ENCODE results near the gene HNRNPCL1. TPM values are rescaled to one million over a fixed set of nuclear protein-coding genes. Genes with fewer than 3 reads are reported as not detected.
"Not testable (repeated sequence)": the region's sequence is repeated elsewhere in the genome, so short reads cannot be mapped to it uniquely, and the experiment has no call there.

Gene HNRNPCL1
- not detected in 2 replicates for total RNA-seq (2014; rRNA removed)
- polyA plus RNA-seq (2012), result 0.11 TPM

DNA sequence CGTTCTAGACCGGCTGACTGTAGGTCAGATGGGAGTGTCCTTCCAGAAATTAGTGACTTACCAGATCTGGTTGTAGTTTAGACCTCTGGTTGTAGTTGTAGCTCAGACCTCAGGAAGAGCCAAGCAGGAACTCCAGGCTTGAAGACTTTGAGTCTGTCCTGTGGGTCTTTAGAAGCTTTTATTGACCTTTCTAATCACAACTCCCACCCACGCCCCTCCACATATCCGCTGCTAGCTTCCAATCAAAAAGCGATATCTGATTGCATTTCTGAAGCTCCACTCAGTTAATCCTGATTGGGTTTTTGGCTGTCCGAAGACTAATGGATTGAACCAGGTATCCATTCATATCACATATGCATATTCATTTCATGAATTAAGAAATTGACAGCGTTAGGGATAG lies at the start of gene HNRNPCL1:
Gene HNRNPCL1, minus strand, starts transcription at position 101 of the 400 bp plus-strand sequence. CDS start 431 bp downstream, outside the sequence.
- DNase-seq (ENCODE audit: low read depth), result not testable (repeated sequence)

DNA sequence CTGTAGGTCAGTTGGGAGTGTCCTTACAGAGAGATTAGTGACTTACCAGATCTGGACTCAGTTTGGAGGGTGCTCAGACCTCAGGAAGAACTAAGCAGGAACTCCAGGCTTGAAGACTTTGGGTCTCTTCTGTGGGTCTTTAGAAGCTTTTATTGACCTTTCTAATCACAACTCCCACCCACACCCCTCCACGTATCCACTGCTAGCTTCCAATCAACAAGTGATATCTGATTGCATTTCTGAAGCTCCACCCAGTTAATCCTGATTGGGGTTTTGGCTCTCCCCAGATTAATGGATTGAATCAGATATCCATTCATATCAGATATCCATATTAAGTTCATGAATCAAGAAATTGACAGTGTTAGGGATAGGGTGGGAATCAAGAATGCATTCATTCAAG lies 49.6 kb upstream of the HNRNPCL1 start, which contains the start of gene PRAMEF10:
Gene PRAMEF10, minus strand, starts transcription at position 101 of the 400 bp plus-strand sequence. CDS start 2,423 bp downstream, outside the sequence.
- DNase-seq (ENCODE audit: low read depth), result not testable (repeated sequence)

DNA sequence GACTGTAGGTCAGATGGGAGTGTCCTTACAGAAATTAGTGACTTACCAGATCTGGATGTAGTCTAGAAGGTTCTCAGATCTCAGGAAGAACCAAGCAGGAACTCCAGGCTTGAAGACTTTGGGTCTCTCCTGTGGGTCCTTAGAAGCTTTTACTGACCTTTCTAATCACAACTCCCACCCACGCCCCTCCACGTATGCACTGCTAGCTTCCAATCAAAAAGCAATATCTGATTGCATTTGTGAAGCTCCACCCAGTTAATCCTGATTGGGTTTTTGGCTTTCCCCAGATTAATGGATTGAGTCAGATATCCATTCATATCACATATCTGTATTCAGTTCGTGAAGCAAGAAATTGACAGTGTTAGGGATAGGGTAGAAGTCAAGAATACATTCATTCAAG lies 37.6 kb upstream of the HNRNPCL1 start, which contains the start of gene PRAMEF4:
Gene PRAMEF4, minus strand, starts transcription at position 101 of the 400 bp plus-strand sequence. CDS start 2,807 bp downstream, outside the sequence.
- DNase-seq (ENCODE audit: low read depth), result not testable (repeated sequence)

DNA sequence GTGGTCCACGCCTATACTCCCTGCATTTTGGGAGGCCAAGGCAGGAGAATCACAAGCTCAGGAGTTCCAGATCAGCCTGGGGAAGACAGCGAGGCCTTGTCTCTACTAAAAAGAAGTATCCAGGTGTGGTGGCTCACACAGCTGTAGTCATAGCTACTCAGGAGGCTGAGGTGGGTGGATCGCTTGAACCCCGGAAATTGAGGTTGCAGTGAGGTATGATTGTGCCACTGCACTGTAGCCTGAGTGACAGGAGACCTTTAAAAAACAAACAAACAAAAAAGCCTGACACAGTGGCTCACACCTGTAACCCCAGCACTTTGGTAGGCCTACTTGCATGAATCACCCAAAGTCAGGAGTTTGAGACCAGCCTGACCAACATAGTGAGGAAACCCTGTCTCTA lies 29.9 kb upstream of the HNRNPCL1 start:
- not testable (repeated sequence) for DNase-seq (ENCODE audit: low read depth)

DNA sequence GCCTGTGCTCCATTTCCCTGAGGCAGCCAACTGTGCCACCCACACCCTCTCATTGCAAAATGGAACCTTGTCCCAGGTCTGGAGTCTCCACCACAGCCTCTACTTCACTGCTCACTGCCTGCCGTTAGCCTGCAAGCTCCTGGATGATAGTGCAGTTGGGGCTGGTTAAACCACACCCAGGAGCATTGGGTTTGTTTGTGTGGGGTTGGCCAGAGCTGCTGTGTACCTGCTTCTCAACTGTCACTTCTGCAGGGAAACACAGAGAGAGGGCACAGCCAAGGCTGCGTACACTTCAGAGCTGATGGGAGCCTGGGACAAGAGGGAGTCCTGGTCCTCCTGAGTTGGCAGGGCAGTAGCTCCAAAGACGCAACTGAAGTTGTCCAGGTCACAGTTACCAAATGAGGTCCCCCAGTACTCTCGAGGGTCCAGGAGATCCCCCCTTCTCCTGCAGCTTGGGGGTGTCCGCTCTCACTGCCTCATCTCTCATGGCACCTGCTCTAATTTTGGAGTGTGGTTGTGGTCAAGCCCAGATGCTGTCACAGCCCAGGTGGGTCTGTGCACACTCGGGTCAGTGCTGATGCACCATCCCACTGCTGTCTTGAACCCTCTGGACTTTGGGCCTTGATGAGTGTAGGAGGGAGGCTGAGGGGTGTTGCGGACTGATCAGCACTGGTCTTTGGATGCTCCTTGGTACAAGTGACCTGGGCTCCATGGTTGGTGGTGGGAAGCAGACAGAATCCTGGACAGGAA lies 14.8 kb upstream of the HNRNPCL1 start:
- not testable (repeated sequence) for DNase-seq (ENCODE audit: low read depth)

DNA sequence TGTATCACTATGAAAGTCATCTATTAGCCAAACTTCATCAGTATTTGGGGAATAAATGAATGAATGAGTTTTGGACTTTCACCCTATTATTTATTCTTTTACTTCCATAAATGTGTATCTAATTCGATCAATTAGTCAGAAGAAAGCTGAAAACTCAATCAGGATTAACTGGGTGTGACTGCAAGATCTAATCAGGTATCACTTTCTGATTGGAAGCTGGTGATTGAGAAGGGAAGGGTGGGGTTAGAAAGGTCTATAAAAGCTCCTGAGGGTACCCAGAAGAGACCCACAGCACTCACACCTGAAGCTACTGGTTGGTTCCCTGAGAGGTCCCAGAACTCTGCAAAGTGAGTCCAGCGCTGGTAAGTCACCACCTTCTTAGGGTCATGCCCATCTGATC lies 8.3 kb upstream of the HNRNPCL1 start, which contains the start of gene PRAMEF2:
Gene PRAMEF2, plus strand, starts transcription at position 301 of the 400 bp plus-strand sequence. CDS start 1,924 bp downstream, outside the sequence.
- DNase-seq (ENCODE audit: low read depth), result not testable (repeated sequence)

DNA sequence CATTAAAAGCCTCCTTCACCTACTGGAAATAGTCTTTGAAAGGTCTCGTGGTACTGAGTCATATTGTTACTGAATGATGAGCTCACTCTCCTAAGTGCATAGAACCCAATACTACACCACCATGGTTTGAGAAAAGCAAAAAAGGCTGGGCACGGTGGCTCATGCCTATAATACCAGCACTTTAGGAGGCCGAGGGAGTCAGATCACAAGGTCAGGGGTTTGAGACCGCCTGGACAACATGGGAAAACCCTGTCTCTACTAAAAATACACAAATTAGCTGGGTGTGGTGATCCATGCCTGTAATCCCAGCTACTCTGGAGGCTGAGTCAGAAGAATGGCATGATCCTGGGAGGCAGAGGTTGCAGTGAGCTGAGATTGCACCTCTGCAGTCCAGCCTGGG lies 3.3 kb upstream of the HNRNPCL1 start:
- DNase-seq (ENCODE audit: low read depth), result no peak

DNA sequence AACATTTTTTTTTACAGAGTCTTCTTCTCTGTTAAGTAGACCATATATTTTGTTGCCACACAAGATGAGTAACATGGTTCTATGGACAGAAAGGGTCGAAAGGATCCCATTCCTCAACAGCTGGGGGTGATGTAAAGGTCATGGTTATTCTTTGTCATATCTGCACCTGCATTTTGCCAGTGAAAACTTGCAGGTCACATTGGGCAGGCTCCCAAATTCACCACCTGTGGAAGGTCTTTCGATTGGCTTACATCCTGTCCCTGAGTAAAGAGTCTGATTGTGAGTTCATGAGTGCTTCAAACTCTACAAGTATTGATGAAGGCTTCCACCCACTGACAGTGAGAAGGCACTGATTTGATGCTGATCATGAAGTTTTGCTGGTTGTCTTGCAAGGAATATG lies 15.3 kb downstream of the HNRNPCL1 start:
- DNase-seq (ENCODE audit: low read depth), result not testable (repeated sequence)

DNA sequence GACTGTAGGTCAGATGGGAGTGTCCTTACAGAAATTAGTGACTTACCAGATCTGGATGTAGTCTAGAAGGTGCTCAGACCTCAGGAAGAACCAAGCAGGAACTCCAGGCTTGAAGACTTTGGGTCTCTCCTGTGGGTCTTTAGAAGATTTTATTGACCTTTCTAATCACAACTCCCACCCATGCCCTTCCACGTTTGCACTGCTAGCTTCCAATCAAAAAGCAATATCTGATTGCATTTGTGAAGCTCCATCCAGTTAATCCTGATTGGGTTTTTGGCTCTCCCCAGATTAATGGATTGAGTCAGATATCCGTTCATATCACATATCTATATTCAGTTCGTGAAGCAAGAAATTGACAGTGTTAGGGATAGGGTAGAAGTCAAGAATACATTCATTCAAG lies 17.2 kb downstream of the HNRNPCL1 start, which contains the start of gene PRAMEF11:
Gene PRAMEF11, minus strand, starts transcription at position 101 of the 400 bp plus-strand sequence. CDS start 2,621 bp downstream, outside the sequence.
- not testable (repeated sequence) for DNase-seq (ENCODE audit: low read depth)

DNA sequence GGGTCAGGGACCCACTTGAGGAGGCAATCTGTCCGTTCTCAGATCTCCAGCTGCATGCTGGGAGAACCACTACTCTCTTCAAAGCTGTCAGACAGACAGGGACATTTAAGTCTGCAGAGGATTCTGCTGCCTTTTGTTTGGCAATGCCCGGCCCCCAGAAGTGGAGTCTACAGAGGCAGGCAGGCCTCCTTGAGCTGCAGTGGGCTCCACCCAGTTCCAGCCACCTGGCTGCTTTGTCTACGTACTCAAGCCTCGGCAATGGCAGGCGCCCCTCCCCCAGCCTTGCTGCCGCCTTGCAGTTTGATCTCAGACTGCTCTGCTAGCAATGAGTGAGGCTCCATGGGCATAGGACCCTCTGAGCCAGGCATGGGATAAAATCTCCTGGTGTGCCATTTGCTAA lies 29.5 kb downstream of the HNRNPCL1 start:
- not testable (repeated sequence) for DNase-seq (ENCODE audit: low read depth)

DNA sequence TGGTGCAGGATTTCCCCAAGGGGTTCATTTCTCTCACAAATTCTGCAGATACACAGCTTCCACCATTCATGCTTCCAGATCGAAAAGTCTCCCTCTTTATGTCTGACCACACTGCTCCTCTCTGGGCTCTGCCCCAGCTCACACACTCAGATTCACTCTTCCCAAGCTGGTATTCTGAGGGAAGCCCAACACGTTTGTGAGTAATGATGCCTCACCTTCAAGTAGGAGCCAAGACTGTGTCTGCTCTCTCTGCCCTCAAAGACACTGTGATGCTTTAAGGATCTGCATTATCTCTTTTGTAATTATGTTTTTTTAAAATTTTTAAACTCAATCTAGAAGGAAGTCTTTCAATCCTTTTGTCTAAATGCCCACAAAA lies 37.1 kb downstream of the HNRNPCL1 start:
- DNase-seq (ENCODE audit: low read depth), result no peak

DNA sequence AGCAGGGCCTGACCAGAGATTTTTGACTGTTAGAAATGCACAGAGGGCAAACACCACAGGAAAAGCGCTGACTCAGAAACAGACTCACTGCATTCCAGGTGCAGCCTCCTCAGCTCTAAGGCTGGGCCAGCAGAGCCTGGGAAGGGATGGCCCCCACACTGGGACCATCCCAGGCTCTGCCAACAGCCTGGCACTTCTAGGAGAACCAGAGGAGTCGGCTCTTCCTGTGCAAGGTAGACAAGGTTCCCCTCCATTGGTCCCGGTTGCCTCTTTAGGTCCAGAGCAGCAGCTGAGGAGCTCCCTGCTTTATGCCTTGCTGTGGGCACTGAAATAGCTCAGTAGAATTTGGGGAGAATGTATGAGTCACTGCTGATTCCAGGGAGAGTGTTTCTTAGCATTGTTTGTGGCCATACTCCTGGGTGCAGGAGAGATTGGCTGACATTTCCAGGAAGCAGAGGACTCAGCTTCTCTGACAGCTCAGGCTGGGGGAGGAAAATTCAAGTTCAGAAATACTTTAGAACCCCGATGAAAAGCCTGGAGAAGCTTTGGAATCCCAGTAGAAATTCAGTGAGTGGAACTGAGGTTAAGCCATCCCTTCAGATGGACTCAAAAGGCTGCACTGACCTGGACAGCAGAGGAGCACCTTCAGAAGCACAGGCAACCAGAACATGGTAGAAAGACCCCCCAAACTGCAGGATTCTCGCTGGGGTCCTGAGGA lies 37.7 kb downstream of the HNRNPCL1 start:
- no peak for DNase-seq (ENCODE audit: low read depth)

DNA sequence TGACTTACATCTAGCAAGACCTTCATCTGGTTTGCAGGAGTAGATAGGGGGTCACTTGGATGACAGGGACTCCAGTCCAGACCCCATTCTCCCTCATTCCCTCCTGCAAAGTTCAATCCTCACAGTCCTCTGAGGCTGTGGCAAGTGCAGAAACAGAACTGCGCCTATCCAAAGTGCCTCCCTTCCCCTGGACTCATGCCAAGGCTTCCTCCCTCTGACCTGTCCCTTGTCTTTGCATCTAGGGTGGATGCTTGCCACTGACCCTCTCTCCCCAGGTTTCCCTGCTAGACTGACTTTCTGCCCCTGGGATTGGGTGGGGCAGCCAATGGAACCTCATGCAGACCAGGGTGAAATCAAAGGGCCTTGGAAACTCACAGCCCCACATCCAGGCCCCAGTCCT lies 38.6 kb downstream of the HNRNPCL1 start:
- no peak for DNase-seq (ENCODE audit: low read depth)

DNA sequence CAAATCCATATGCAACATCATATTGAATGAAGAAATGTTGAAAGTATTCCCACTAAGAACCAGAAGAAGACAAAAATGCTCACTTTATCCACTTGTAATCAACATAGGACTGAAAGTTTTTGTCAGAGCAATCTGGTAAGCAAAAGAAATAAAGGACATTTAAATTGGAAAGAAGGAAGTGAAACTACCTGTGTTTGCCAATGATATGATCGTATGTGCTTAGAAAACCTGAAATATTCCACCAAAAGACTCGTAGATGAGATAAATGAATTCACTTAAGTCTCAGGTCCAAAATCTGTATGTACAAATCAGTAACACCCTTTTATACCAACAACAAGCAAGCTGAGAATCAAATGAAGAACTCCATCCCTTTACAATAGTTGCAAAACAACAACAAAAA lies 48.8 kb downstream of the HNRNPCL1 start:
- no peak for DNase-seq (ENCODE audit: low read depth)

DNA sequence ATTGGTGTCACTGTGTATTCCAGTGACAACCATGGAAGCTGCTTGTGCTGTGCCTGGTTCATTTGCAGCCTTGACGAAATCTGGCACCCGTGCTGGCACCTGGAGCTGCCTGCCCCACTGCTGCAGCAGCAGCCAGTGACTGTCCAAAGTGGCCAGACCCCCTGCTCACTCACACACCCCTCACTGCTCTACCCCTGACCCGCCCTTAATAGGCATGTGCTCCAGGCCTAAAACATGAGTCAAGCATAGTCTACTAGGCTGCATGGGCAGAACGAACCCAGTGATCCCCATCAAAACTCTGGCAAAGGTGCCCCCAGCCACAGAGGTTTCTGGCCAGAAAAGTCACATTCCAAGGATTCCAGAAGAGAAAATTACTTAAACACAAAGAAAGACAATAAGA lies 49.6 kb downstream of the HNRNPCL1 start:
- DNase-seq (ENCODE audit: low read depth), result no peak

Other genes starting within 250 kb of the HNRNPCL1 start
- gene DHRS3, start 230.5 kb downstream of the HNRNPCL1 start, total RNA-seq (2014; rRNA removed), result 1.4 and 1.6 TPM in 2 replicates
- not detected in 2 replicates for gene AADACL4, start 204.6 kb downstream of the HNRNPCL1 start, total RNA-seq (2014; rRNA removed)
- gene AADACL3, start 132.6 kb downstream of the HNRNPCL1 start, total RNA-seq (2014; rRNA removed), result not detected in 2 replicates
- gene CFAP107, start 102.5 kb downstream of the HNRNPCL1 start, total RNA-seq (2014; rRNA removed), result not detected in 2 replicates
- gene PRAMEF12, start 75.0 kb downstream of the HNRNPCL1 start, total RNA-seq (2014; rRNA removed), result not detected in 2 replicates
- gene PRAMEF1, start 57.3 kb downstream of the HNRNPCL1 start, total RNA-seq (2014; rRNA removed), result not detected in 2 replicates
- not detected in 2 replicates for gene PRAMEF11, start 17.3 kb downstream of the HNRNPCL1 start, total RNA-seq (2014; rRNA removed)
- not detected in 2 replicates for gene PRAMEF2, start 8.4 kb upstream of the HNRNPCL1 start, total RNA-seq (2014; rRNA removed)
- not detected in 2 replicates for gene PRAMEF4, start 37.5 kb upstream of the HNRNPCL1 start, total RNA-seq (2014; rRNA removed)
- gene PRAMEF10, start 49.5 kb upstream of the HNRNPCL1 start, total RNA-seq (2014; rRNA removed), result not detected in 2 replicates
- not detected in 2 replicates for gene PRAMEF7, start 67.9 kb upstream of the HNRNPCL1 start, total RNA-seq (2014; rRNA removed)
- gene PRAMEF6, start 98.9 kb upstream of the HNRNPCL1 start, total RNA-seq (2014; rRNA removed), result not detected in 2 replicates
- gene PRAMEF27, start 207.9 kb upstream of the HNRNPCL1 start, total RNA-seq (2014; rRNA removed), result not detected in 2 replicates
- gene HNRNPCL3, start 212.0 kb upstream of the HNRNPCL1 start, total RNA-seq (2014; rRNA removed), result not detected in 2 replicates
- not detected in 2 replicates for gene PRAMEF25, start 222.1 kb upstream of the HNRNPCL1 start, total RNA-seq (2014; rRNA removed)